HG03565 (cell line): Measurements from ENCODE around the gene FKBP10.
A peak's percentile ranks its signal among the peaks of the same experiment; 100 is the strongest.
"Not testable (repeated sequence)": the region's sequence is repeated elsewhere in the genome, so short reads cannot be mapped to it uniquely, and the experiment has no call there.

Experiments
- ATAC-seq: cut with Tn5 transposase; IDR thresholded peaks from one replicate; pipeline ENCODE4 v1.9.1; 2021; ENCODE audit warnings: mild to moderate bottlenecking, moderate library complexity; ENCODE audit not compliant: unreplicated experiment

Gene FKBP10

GRCh38 chr17:41806685-41807445 is 5.9 kb upstream of the FKBP10 start:
- ATAC-seq = no peak

GRCh38 chr17:41810659-41811548 is 1.9 kb upstream of the FKBP10 start:
- ATAC-seq = no peak

GRCh38 chr17:41811549-41812380 is 1.0 kb upstream of the FKBP10 start, which contains the start of gene P3H4:
Gene P3H4, minus strand, starts transcription at chr17:41811949. Its CDS starts 34 bp downstream, at chr17:41811915.
- ATAC-seq = peak; percentile 64

- ATAC-seq = no peak
These were observed 412 bp downstream of the FKBP10 start for GRCh38 chr17:41813152-41813680.

GRCh38 chr17:41813699-41814124 is 908 bp downstream of the FKBP10 start:
- ATAC-seq = no peak

GRCh38 chr17:41814195-41814594 is 1.4 kb downstream of the FKBP10 start:
- ATAC-seq = no peak

- no peak for ATAC-seq
These were observed 4.0 kb downstream of the FKBP10 start for GRCh38 chr17:41816637-41817320.

GRCh38 chr17:41818024-41818423 is 5.2 kb downstream of the FKBP10 start:
- ATAC-seq = no peak

GRCh38 chr17:41821776-41822175 is 9.0 kb downstream of the FKBP10 start:
- no peak for ATAC-seq

- ATAC-seq = no peak
These were observed 9.7 kb downstream of the FKBP10 start for GRCh38 chr17:41822216-41823140.

- ATAC-seq = no peak
These were observed 10.3 kb downstream of the FKBP10 start for GRCh38 chr17:41823141-41823524.

GRCh38 chr17:41823580-41823979 is 10.8 kb downstream of the FKBP10 start:
- ATAC-seq = no peak

- no peak for ATAC-seq
These were observed 11.3 kb downstream of the FKBP10 start for GRCh38 chr17:41824086-41824485.

- ATAC-seq = no peak
These were observed 12.5 kb downstream of the FKBP10 start for GRCh38 chr17:41825175-41825845.

GRCh38 chr17:41829961-41830360 is 17.2 kb downstream of the FKBP10 start:
- not testable (repeated sequence) for ATAC-seq

- no peak for ATAC-seq
These were observed 22.5 kb downstream of the FKBP10 start for GRCh38 chr17:41835214-41835799.

- ATAC-seq = no peak
These were observed 23.2 kb downstream of the FKBP10 start, which contains the start of gene NT5C3B for GRCh38 chr17:41835800-41836549. Gene NT5C3B, minus strand, starts transcription at chr17:41836232. Its CDS starts 39 bp downstream, at chr17:41836193.
